ENCODE measurements around the gene CHAC1. TPM values are rescaled to one million over a fixed set of nuclear protein-coding genes. Genes with fewer than 3 reads are reported as not detected.

The CHAC1 gene
- total and polyA plus RNA-seq, 2 of the 13 experiments (the other 11 are each of a cell fraction or from before 2014, with no cell fraction given): 0.44 TPM; not detected in 1

- TF ChIP-seq, protein P1, sequence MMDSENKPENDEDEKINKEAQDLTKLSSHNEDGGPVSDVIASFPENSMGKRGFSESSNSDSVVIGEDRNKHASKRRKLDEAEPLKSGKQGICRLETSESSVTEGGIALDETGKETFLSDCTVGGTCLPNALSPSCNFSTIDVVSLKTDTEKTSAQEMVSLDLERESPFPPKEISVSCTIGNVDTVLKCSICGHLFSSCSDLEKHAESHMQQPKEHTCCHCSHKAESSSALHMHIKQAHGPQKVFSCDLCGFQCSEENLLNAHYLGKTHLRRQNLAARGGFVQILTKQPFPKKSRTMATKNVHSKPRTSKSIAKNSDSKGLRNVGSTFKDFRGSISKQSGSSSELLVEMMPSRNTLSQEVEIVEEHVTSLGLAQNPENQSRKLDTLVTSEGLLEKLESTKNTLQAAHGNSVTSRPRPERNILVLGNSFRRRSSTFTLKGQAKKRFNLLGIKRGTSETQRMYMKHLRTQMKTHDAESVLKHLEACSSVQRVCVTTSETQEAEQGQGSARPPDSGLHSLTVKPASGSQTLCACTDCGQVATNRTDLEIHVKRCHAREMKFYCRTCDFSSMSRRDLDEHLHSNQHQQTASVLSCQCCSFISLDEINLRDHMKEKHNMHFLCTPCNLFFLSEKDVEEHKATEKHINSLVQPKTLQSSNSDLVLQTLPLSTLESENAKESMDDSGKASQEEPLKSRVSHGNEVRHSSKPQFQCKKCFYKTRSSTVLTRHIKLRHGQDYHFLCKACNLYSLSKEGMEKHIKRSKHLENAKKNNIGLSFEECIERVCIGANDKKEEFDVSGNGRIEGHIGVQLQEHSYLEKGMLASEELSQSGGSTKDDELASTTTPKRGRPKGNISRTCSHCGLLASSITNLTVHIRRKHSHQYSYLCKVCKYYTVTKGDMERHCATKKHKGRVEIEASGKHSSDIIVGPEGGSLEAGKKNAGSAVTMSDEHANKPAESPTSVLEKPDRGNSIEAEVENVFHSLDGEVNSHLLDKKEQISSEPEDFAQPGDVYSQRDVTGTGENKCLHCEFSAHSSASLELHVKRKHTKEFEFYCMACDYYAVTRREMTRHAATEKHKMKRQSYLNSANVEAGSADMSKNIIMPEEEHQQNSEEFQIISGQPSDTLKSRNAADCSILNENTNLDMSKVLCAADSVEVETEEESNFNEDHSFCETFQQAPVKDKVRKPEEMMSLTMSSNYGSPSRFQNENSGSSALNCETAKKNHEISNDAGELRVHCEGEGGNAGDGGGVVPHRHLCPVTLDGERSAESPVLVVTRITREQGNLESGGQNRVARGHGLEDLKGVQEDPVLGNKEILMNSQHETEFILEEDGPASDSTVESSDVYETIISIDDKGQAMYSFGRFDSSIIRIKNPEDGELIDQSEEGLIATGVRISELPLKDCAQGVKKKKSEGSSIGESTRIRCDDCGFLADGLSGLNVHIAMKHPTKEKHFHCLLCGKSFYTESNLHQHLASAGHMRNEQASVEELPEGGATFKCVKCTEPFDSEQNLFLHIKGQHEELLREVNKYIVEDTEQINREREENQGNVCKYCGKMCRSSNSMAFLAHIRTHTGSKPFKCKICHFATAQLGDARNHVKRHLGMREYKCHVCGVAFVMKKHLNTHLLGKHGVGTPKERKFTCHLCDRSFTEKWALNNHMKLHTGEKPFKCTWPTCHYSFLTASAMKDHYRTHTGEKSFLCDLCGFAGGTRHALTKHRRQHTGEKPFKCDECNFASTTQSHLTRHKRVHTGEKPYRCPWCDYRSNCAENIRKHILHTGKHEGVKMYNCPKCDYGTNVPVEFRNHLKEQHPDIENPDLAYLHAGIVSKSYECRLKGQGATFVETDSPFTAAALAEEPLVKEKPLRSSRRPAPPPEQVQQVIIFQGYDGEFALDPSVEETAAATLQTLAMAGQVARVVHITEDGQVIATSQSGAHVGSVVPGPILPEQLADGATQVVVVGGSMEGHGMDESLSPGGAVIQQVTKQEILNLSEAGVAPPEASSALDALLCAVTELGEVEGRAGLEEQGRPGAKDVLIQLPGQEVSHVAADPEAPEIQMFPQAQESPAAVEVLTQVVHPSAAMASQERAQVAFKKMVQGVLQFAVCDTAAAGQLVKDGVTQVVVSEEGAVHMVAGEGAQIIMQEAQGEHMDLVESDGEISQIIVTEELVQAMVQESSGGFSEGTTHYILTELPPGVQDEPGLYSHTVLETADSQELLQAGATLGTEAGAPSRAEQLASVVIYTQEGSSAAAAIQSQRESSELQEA (CRISPR knock-in tag; IDR thresholded peaks at IDR 0.05; ENCODE audit: not compliant biosample characterization): peak; percentile 39
- peak; percentile 49; the same call in 1 of the 2 replicates for TF ChIP-seq POGZ (CRISPR knock-in tag; IDR thresholded peaks at IDR 0.05)
- 0 out of 2 replicates have a peak, but pooled peaks have one; percentile 59 for TF ChIP-seq SRY (CRISPR knock-in tag; IDR thresholded peaks at IDR 0.05)
- TF ChIP-seq, protein P2, sequence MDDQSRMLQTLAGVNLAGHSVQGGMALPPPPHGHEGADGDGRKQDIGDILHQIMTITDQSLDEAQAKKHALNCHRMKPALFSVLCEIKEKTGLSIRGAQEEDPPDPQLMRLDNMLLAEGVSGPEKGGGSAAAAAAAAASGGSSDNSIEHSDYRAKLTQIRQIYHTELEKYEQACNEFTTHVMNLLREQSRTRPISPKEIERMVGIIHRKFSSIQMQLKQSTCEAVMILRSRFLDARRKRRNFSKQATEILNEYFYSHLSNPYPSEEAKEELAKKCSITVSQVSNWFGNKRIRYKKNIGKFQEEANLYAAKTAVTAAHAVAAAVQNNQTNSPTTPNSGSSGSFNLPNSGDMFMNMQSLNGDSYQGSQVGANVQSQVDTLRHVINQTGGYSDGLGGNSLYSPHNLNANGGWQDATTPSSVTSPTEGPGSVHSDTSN (CRISPR knock-in tag; IDR thresholded peaks at IDR 0.05; ENCODE audit: borderline replicate concordance): peak; percentile 66; the same call in 1 of the 2 replicates
- no peak for TF ChIP-seq SRSF4 (IDR thresholded peaks at IDR 0.05; ENCODE audit: low read depth, low read length, poor library complexity, severe bottlenecking)
- TF ChIP-seq MAF1 (CRISPR knock-in tag; IDR thresholded peaks at IDR 0.05; ENCODE audit: borderline replicate concordance): no peak
- TF ChIP-seq ZNF749 (CRISPR knock-in tag; IDR thresholded peaks at IDR 0.05; ENCODE audit: borderline replicate concordance): no peak
- peak; percentile 68; the same call in 1 of the 2 replicates for TF ChIP-seq HOXD1 (CRISPR knock-in tag; IDR thresholded peaks at IDR 0.05)
- peak; percentile 68 for TF ChIP-seq ZC3H13 (CRISPR knock-in tag; IDR thresholded peaks at IDR 0.05)
- no peak for TF ChIP-seq THAP7 (CRISPR knock-in tag; IDR thresholded peaks at IDR 0.05)
- TF ChIP-seq SUZ12 (IDR thresholded peaks at IDR 0.05; ENCODE audit: low read depth, low read length): no peak
- no peak for TF ChIP-seq FLYWCH1 (CRISPR knock-in tag; IDR thresholded peaks at IDR 0.05)
- TF ChIP-seq, protein P3, sequence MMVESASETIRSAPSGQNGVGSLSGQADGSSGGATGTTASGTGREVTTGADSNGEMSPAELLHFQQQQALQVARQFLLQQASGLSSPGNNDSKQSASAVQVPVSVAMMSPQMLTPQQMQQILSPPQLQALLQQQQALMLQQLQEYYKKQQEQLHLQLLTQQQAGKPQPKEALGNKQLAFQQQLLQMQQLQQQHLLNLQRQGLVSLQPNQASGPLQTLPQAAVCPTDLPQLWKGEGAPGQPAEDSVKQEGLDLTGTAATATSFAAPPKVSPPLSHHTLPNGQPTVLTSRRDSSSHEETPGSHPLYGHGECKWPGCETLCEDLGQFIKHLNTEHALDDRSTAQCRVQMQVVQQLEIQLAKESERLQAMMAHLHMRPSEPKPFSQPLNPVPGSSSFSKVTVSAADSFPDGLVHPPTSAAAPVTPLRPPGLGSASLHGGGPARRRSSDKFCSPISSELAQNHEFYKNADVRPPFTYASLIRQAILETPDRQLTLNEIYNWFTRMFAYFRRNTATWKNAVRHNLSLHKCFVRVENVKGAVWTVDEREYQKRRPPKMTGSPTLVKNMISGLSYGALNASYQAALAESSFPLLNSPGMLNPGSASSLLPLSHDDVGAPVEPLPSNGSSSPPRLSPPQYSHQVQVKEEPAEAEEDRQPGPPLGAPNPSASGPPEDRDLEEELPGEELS (CRISPR knock-in tag; IDR thresholded peaks at IDR 0.05): 0 out of 2 replicates have a peak, but pooled peaks have one; percentile 18
- peak; percentile 65; the same call in 1 of the 2 replicates for TF ChIP-seq ZNF138 (CRISPR knock-in tag; IDR thresholded peaks at IDR 0.05; ENCODE audit: low read depth)
- TF ChIP-seq HNRNPK (IDR thresholded peaks at IDR 0.05; ENCODE audit: low read depth, low read length, poor library complexity, severe bottlenecking): peak; percentile 44
Measured at GRCh38 chr15:40906091-40906990, 46.9 kb upstream of the CHAC1 start (continued).
